ENCODE data around the gene RALGAPB.

RALGAPB gene

DNA sequence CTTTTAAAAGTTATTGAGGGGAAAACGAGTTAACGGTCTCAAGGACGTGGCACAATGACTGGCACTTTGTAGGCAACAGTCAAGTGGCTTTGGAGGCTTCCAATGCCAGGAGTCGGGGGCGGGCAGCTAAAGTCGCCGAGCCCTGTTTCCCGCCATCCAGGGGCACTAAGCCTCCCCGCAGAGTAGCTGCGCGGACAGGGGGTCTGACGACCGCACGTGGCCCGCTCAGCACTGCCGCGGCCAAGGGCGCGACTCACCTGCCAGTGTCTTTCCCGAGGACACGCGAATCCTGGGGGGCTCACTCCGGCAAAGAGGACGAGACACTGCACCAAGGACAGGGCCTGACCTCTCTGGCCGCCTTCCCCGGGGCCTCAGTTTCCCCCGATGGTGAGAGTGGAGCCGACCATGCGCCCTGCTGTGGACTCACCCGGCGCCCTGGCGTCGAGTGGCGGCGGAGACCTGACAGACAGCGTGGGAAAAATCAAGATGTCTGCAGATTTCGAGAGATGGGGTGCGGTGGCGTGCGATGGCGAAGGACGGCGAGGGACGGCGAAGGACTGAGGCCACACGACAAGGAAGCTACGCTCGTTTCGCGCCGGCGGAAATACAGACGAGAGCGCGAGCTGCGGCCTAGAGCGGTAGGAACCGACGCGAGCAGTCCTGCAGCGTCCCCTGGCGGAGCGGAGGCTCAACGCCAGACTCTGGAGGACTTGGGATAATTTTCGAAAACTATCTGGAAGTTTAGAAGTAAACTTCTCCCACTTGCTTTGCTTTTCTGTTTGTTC is 37.7 kb upstream of the RALGAPB start, which contains the start of gene SNHG17 (continued):
- TF ChIP-seq ZNF18 (tag by site-specific recombination; IDR thresholded peaks at IDR 0.05): peak; percentile 73
- TF ChIP-seq ZSCAN30 (tag by site-specific recombination; IDR thresholded peaks at IDR 0.05): peak; percentile 98
- peak; percentile 93 for TF ChIP-seq YY1 (tag by site-specific recombination; IDR thresholded peaks at IDR 0.05)
- TF ChIP-seq, protein P1, sequence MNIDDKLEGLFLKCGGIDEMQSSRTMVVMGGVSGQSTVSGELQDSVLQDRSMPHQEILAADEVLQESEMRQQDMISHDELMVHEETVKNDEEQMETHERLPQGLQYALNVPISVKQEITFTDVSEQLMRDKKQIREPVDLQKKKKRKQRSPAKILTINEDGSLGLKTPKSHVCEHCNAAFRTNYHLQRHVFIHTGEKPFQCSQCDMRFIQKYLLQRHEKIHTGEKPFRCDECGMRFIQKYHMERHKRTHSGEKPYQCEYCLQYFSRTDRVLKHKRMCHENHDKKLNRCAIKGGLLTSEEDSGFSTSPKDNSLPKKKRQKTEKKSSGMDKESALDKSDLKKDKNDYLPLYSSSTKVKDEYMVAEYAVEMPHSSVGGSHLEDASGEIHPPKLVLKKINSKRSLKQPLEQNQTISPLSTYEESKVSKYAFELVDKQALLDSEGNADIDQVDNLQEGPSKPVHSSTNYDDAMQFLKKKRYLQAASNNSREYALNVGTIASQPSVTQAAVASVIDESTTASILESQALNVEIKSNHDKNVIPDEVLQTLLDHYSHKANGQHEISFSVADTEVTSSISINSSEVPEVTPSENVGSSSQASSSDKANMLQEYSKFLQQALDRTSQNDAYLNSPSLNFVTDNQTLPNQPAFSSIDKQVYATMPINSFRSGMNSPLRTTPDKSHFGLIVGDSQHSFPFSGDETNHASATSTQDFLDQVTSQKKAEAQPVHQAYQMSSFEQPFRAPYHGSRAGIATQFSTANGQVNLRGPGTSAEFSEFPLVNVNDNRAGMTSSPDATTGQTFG (tag by site-specific recombination; IDR thresholded peaks at IDR 0.05; ENCODE audit: borderline replicate concordance): 0 out of 2 replicates have a peak, but pooled peaks have one; percentile 64
- TF ChIP-seq ZBTB49 (tag by site-specific recombination; IDR thresholded peaks at IDR 0.05; ENCODE audit: low read depth): no peak
- no peak for TF ChIP-seq ZNF776 (tag by site-specific recombination; IDR thresholded peaks at IDR 0.05; ENCODE audit: borderline replicate concordance)
- TF ChIP-seq AEBP2 (tag by site-specific recombination; IDR thresholded peaks at IDR 0.05; ENCODE audit: borderline replicate concordance): no peak
- peak; percentile 74 for TF ChIP-seq SP2 (tag by site-specific recombination; IDR thresholded peaks at IDR 0.05)
- no peak; the same call in 1 of the 2 replicates for TF ChIP-seq ZNF341 (tag by site-specific recombination; IDR thresholded peaks at IDR 0.05; ENCODE audit: low read depth)
- TF ChIP-seq ZIC2 (tag by site-specific recombination; IDR thresholded peaks at IDR 0.05): peak; percentile 64
- no peak; the same call in 1 of the 2 replicates for TF ChIP-seq PATZ1 (tag by site-specific recombination; IDR thresholded peaks at IDR 0.05)
- no peak for TF ChIP-seq BCL11B (tag by site-specific recombination; IDR thresholded peaks at IDR 0.05; ENCODE audit: low read depth)
- TF ChIP-seq ZNF184 (tag by site-specific recombination; IDR thresholded peaks at IDR 0.05): no peak
- no peak for TF ChIP-seq ZNF16 (tag by site-specific recombination; IDR thresholded peaks at IDR 0.05; ENCODE audit: low read depth)
- TF ChIP-seq ZNF521 (tag by site-specific recombination; IDR thresholded peaks at IDR 0.05): no peak

Data from HEK293 (cell line).